ENCODE results near the gene IMPA2.
"Not testable (repeated sequence)": the region's sequence is repeated elsewhere in the genome, so short reads cannot be mapped to it uniquely, and the experiment has no call there.

The IMPA2 gene

DNA sequence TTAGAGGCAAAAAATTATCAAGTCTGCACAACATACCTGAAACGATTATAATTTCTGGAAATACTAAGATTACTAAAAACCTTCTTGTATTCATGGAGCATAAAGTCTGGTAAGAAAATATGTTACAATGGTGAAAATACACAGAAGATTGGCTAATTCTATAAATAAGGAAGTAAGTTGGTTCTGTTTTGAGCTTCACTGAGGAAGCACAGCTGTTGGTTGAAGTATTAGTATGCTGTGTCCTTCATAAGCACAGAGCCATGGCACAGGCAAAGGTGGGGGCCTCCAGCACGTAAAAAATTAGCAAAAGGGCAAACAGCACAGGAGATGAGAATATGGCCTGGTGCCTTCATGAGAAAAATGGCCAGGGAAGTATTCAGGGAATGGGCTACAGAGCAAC, 72.0 kb downstream of the IMPA2 start:
- DNase-seq: no peak

GRCh38 chr18:12056034-12056883, 75.0 kb downstream of the IMPA2 start:
- DNase-seq: no peak

DNA sequence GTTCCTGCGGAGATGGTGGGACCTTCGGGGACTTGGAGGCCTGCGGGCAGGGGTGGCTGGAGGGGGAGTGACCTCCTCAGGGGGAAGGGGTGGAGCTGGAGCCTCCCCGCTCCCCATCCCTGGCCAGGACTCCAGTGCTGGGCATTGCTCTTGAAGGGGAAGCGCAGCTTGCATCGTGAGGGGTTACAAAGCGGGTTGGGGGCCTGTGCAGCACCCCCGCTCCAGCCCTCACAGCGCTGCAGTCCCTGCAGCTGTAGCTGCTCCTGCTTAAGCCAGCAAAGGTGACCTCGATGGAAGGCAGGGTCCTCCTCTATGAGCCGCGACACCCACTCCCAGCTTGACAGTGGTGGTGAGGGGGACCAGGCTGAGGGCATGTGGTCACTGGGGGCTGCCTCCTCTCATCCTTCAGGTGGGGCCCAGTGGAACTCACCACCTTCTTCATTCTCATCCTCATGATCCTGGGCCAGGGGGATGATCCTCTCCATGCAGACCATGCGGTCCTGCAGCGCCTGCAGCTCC, 75.6 kb downstream of the IMPA2 start:
- no peak for DNase-seq

DNA sequence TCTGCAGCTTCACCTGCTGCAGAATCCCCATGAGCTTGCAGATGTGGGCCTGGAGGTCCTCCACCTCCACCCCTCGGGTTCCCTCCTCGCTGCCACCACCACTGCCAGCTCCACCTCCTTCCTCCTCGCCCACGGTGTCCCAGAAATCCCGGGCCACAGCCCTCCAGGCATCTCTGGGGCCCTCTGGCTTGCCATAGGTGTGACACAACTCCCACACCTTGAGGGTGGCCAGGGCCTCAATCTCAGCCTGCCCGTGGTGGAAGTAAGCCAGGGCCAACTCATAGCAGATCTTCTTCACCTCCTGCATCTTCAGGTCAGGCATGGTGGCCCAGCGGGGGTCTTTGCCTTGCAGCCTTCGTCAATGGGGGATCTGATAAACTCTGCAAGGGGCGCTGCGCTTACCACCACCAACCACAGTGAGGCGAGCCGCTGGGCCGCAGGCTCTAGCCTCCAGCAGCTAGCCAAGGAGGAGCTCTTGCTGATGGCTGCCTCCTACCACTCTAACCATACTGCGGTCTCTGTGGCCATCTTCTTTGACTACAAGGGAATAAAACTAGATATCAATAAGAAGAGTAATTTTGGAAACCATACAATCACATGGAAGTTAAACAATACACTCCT, 76.2 kb downstream of the IMPA2 start:
- DNase-seq: no peak

DNA sequence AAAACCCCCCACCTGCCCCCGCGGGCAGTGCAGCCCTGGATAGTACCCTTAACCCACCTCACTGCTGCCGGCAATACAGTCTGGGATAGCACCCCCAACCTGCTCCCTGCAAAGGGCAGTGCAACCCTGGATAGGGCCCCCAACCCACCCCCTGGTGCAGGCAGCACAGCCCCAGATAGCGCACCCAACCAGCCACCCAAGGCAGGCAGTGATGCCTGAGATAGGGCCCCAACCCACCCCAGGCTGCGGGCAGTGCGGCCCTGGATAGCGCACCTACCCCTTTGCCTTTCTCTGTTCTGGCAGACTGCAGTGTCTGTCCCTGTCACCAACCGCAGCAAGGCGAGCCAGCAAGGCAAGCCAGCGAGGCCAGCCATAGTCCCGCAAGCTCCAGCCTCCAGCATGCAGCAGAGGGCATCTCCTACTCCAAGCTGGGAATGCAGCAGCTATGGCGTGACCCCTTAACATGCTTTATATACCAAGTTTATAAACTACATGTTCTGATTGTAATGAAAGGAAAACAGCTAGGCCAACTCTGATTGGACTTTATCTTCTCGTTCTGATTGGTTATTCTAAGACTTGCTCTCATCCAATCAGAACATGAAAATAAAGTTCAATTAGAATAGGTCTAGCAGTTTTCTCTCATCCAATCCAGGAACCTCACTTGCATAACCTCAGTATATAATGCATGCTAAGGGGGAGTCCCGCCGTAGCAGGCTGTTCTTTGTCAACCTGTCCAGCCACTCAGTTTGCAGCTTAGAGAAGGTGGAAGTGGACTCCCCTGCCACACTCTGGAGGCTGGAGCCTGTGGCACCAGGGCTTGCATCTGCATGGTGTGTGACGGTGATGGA, 78.3 kb downstream of the IMPA2 start:
- DNase-seq: no peak

DNA sequence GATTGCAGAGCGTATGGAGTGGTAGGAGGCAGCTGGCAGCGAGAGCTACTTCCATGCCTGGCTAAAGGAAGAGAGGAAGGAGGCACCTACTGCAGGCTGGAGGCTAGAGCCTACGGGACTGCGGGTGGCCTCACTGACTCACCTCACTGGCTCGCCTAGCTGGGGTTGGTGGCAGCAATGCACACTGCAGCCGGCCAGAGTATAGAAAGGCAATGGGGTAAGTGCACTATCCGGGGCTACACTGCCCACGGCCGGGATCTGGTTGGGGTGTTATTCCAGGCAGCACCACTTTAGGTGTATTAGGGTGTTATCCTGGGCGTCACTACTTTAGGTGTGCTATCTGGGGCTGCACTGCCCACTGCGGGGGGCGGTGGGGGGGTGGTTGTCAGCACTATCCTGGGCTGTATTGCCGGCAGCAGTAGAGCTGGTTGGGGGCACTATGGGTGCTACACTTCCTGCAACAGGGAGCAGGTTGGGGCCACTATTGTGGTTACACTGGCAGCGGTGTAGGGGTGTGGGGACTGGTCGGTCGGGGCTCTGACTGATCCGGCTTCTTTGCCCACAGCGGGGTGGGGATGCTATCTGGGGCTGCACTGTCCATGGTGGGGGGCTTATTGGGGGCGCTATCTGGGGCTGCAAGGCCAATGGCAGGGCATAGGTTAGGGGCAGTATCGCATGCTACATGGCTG, 79.0 kb downstream of the IMPA2 start:
- no peak for DNase-seq

DNA sequence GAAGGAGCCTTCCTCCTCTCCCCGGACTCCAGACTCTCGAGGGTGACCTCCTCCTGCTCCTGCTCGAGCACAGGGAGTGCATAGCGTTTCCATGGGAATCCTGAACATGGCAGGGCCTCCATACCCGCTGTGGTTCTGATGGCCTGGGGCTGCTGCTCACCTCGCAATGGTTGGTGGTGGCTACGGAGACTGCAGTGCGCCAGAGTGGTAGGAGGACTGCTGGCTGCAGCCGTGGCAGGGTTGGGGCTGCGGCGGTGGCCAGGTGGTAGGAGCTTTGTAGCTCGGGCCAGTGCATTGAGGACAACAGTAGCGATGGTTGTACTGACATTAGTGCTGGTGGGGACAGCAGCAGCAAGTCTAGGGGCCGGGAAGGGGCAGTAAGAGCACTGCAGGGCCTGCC, 80.4 kb downstream of the IMPA2 start:
- DNase-seq: no peak

DNA sequence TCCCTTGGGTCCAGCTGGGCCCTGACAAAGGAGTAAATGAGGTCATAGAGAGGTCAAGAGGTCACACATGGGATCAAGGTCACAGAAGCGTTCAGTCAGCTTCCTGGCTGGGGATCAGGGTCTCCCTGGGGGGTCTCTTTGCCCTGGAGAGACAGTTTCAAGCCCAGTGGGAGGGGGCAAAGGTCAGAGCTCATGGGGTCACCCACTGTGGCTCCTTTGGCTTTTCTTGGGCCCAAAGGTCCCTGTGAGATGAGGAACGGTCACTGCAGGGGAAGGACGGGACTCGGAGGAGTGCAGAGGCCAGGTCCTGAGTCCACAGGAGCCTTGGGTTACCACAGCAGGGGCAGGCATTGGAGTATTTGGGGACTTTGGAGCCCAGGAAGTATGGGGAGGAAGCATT, 81.7 kb downstream of the IMPA2 start:
- no peak for DNase-seq

DNA sequence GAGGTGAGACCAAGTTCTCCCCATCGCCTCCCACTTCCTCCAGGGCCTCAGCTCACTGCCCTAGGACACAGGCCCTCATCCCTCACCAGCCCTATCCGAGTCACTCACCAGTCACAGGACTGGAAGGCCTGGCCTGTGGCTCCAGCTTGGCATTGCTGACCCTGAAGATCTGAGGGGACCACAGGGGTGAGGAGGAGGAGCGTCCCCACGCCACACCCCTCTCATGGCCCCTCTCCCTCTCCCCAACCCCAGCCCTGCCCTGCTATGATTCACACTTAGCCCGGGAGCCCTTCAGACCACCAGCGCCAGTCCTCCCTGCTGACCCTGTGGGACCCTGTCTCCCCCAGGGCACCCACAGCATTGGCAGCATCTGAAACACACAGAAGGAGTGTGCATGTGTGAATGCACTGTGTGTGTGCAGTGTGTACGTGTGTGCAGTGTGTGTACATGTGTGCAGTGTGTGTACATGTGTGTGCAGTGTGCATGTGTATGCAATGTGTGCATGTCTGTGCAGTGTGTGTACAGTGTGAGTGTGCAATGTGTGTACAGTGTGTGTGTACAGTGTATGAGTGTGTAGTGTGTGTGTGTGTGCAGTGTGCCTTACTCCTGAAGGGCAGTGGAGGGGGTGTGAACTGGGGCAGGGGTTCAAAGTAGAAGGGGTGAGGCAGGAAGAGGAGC, 82.9 kb downstream of the IMPA2 start:
- no peak for DNase-seq

GRCh38 chr18:12065397-12065796, 84.1 kb downstream of the IMPA2 start:
- no peak for DNase-seq

GRCh38 chr18:12066910-12067511, 85.7 kb downstream of the IMPA2 start:
- DNase-seq: no peak

- no peak for DNase-seq
Observed at GRCh38 chr18:12067671-12068070, 86.4 kb downstream of the IMPA2 start.

- DNase-seq: peak; percentile 8
Observed at GRCh38 chr18:12068316-12068949, 87.1 kb downstream of the IMPA2 start.

- DNase-seq: no peak
Observed at GRCh38 chr18:12068950-12069320, 87.6 kb downstream of the IMPA2 start.

- DNase-seq: not testable (repeated sequence)
Observed at GRCh38 chr18:12071066-12071465, 89.8 kb downstream of the IMPA2 start.

DNA sequence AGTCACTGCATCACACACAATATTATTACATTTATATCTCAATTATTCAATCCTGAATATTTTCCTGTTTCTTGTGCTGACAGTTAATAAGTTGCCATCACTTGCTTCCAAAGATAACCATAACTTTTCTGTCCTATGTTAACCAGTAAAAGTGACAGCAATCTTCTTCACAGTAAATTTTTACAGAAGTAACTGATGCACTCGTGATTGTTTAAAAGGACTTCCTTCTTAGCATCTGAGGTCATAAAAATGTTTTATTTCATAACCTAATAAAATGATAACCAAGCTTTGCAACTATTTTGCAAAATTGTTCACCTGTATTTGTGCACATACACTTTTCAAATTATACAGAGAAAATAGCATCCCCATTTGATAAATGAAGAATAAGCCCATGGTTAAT, 91.7 kb downstream of the IMPA2 start:
- no peak for DNase-seq

DNA sequence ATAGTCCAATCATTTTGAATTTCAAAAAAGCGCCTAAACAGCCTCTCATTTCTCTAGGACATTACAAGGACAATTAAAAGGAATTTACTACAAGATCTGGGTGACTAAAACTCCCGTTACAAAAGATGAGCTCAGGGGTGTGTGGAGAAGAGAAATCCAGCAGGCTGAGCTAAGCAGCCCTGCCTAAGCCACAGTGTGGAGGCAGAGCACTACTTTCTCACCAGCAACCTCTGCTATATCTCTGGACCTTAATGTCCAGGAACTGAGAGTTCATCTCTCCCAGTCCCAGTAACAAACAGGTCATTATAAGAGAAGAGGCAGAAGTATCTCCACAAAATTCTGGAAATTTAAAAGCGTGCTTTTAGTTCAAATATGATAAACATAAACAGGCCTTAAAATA, 93.4 kb downstream of the IMPA2 start:
- no peak for DNase-seq

GRCh38 chr18:12076424-12077140, 95.3 kb downstream of the IMPA2 start:
- peak; percentile 39 for DNase-seq

GRCh38 chr18:12077994-12078393, 96.7 kb downstream of the IMPA2 start:
- DNase-seq: not testable (repeated sequence)

- no peak for DNase-seq
Observed at GRCh38 chr18:12079491-12080237, 98.4 kb downstream of the IMPA2 start.
